SK-N-SH treated with all-trans-retinoic acid at 6 μM for 48 hours (cell line): Measurements from ENCODE around the gene TRPC1.
A peak's percentile ranks its signal among the peaks of the same experiment; 100 is the strongest.

ENCODE experiments used
- ATAC-seq: fragments of 200-7000 bp; cut with Tn5 transposase; 3 replicates; pipeline ENCODE4 v1.9.1; 2020; ENCODE audit warnings: mild to moderate bottlenecking, moderate library complexity
- ARNTL ChIP-seq: fragments of 450-650 bp; formaldehyde crosslinking; IDR thresholded peaks from 2 replicates; pipeline ENCODE4 v1.5.0; 2020; ENCODE audit warnings: low read depth, mild to moderate bottlenecking, moderate library complexity, borderline replicate concordance
- BACH2 ChIP-seq: fragments of 250-450 bp; sonication (Bioruptor Pico); IDR thresholded peaks from 2 replicates; pipeline ENCODE4 v1.9.0; 2021; ENCODE audit warnings: mild to moderate bottlenecking, borderline replicate concordance
- CREB5 ChIP-seq: fragments of 250-450 bp; sonication (Bioruptor Pico); IDR thresholded peaks from 2 replicates; pipeline ENCODE4 v1.5.1; 2020; ENCODE audit warnings: low read depth, mild to moderate bottlenecking, moderate library complexity
- CSDC2 ChIP-seq: fragments of 250-450 bp; sonication (Bioruptor Pico); IDR thresholded peaks from 2 replicates; pipeline ENCODE4 v1.5.0; 2020; ENCODE audit warnings: mild to moderate bottlenecking, moderate library complexity
- ESRRG ChIP-seq: fragments of 250-450 bp; sonication (Bioruptor Pico); IDR thresholded peaks from 2 replicates; pipeline ENCODE4 v1.6.1; 2021; ENCODE audit warnings: mild to moderate bottlenecking
- GLIS3 ChIP-seq: fragments of 250-450 bp; sonication (Bioruptor Pico); IDR thresholded peaks from 2 replicates; pipeline ENCODE4 v1.5.0; 2020; ENCODE audit warnings: mild to moderate bottlenecking, moderate library complexity
- ISL1 ChIP-seq: fragments of 250-450 bp; sonication (Bioruptor Pico); IDR thresholded peaks from 2 replicates; pipeline ENCODE4 v2.1.2; 2022; ENCODE audit warnings: mild to moderate bottlenecking, moderate library complexity
- PATZ1 ChIP-seq: fragments of 250-450 bp; sonication (Bioruptor Pico); IDR thresholded peaks from 2 replicates; pipeline ENCODE4 v1.8.0; 2020; ENCODE audit warnings: mild to moderate bottlenecking, moderate library complexity, borderline replicate concordance
- PPARA ChIP-seq: fragments of 250-450 bp; sonication (Bioruptor Pico); IDR thresholded peaks from 2 replicates; pipeline ENCODE4 v1.5.0; 2020; ENCODE audit warnings: mild to moderate bottlenecking, borderline replicate concordance
- RARB ChIP-seq: fragments of 250-450 bp; sonication (Bioruptor Pico); IDR thresholded peaks from 2 replicates; pipeline ENCODE4 v1.8.0; 2021; ENCODE audit warnings: mild to moderate bottlenecking, moderate library complexity
- SNAI2 ChIP-seq: fragments of 250-450 bp; sonication (Bioruptor Pico); IDR thresholded peaks from 2 replicates; pipeline ENCODE4 v1.5.0; 2020; ENCODE audit warnings: mild to moderate bottlenecking, moderate library complexity
- TCF4 ChIP-seq: fragments of 250-450 bp; sonication (Bioruptor Pico); IDR thresholded peaks from 2 replicates; pipeline ENCODE4 v1.8.0; 2021; ENCODE audit warnings: mild to moderate bottlenecking, moderate library complexity, borderline replicate concordance
- TOX ChIP-seq: fragments of 250-450 bp; sonication (Bioruptor Pico); IDR thresholded peaks from 2 replicates; pipeline ENCODE4 v1.8.0; 2021; ENCODE audit warnings: mild to moderate bottlenecking, moderate library complexity, borderline replicate concordance
- TSHZ2 ChIP-seq: fragments of 250-450 bp; sonication (Bioruptor Pico); IDR thresholded peaks from 2 replicates; pipeline ENCODE4 v1.5.0; 2020; ENCODE audit warnings: mild to moderate bottlenecking, moderate library complexity
- ZC3H10 ChIP-seq: fragments of 250-450 bp; sonication (Bioruptor Pico); IDR thresholded peaks from 2 replicates; pipeline ENCODE4 v1.5.1; 2021; ENCODE audit warnings: mild to moderate bottlenecking, moderate library complexity
- ZFP3 ChIP-seq: fragments of 250-450 bp; sonication (Bioruptor Pico); IDR thresholded peaks from 2 replicates; pipeline ENCODE4 v1.5.0; 2020; ENCODE audit warnings: mild to moderate bottlenecking, moderate library complexity
- ZFP30 ChIP-seq: fragments of 450-650 bp; formaldehyde crosslinking; IDR thresholded peaks from 2 replicates; pipeline ENCODE4 v1.5.0; 2022; ENCODE audit warnings: mild to moderate bottlenecking, moderate library complexity
- ZNF565 ChIP-seq: fragments of 450-650 bp; formaldehyde crosslinking; conservative IDR thresholded peaks from 2 replicates; pipeline ENCODE4 v1.5.0; 2020; ENCODE audit warnings: low read depth, mild to moderate bottlenecking, moderate library complexity
- ZNF70 ChIP-seq: fragments of 450-650 bp; formaldehyde crosslinking; IDR thresholded peaks from 2 replicates; pipeline ENCODE4 v1.5.0; 2020; ENCODE audit warnings: mild to moderate bottlenecking, moderate library complexity
- ZNF8 ChIP-seq: fragments of 450-650 bp; formaldehyde crosslinking; IDR thresholded peaks from 2 replicates; pipeline ENCODE4 v1.5.0; 2020; ENCODE audit warnings: mild to moderate bottlenecking, moderate library complexity

The TRPC1 gene

GRCh38 chr3:142801746-142802145 is 77.9 kb downstream of the TRPC1 start:
- TF ChIP-seq ISL1 (CRISPR knock-in tag) = no peak
- no peak for ATAC-seq

GRCh38 chr3:142802891-142803290 is 79.1 kb downstream of the TRPC1 start:
- TF ChIP-seq ZFP30 (CRISPR knock-in tag) (no peak), BACH2 (no peak), SNAI2 (CRISPR knock-in tag) (no peak), ZFP3 (CRISPR knock-in tag) (no peak), GLIS3 (CRISPR knock-in tag) (no peak), CSDC2 (no peak), CREB5 (CRISPR knock-in tag) (no peak), ZC3H10 (CRISPR knock-in tag) (no peak), TSHZ2 (CRISPR knock-in tag) (no peak), TCF4 (CRISPR knock-in tag) (no peak), ZNF8 (no peak), RARB (CRISPR knock-in tag) (no peak)
- no peak for ATAC-seq

- TF ChIP-seq GLIS3 (CRISPR knock-in tag) = no peak
- TF ChIP-seq ZFP3 (CRISPR knock-in tag) = no peak
- TF ChIP-seq RARB (CRISPR knock-in tag) = no peak
- no peak for TF ChIP-seq BACH2
- TF ChIP-seq TOX = no peak
- no peak for TF ChIP-seq TCF4 (CRISPR knock-in tag)
- no peak for TF ChIP-seq ARNTL (CRISPR knock-in tag)
- no peak for TF ChIP-seq PPARA (CRISPR knock-in tag)
- no peak for TF ChIP-seq ZNF565
- no peak for TF ChIP-seq ZC3H10 (CRISPR knock-in tag)
- TF ChIP-seq ESRRG (CRISPR knock-in tag) = no peak
- no peak for TF ChIP-seq ZNF8
- TF ChIP-seq ISL1 (CRISPR knock-in tag) = no peak
- no peak for TF ChIP-seq ZFP30 (CRISPR knock-in tag)
- no peak for TF ChIP-seq ZNF70
- no peak for TF ChIP-seq TSHZ2 (CRISPR knock-in tag)
- no peak for TF ChIP-seq CREB5 (CRISPR knock-in tag)
- no peak for TF ChIP-seq PATZ1 (CRISPR knock-in tag)
- no peak for TF ChIP-seq CSDC2
- ATAC-seq = peak; percentile 81
Measured at GRCh38 chr3:142808103-142808917, 84.5 kb downstream of the TRPC1 start.
